Ammon's horn (tissue), 1 donor: ENCODE data around the gene TAF5.
"Not testable (repeated sequence)": the region's sequence is repeated elsewhere in the genome, so short reads cannot be mapped to it uniquely, and the experiment has no call there.

Source experiments
- DNase-seq: peaks from one replicate; pipeline ENCODE4 v3.0.0-alpha.2; 2016; ENCODE audit warnings: low spot score

TAF5 gene

GRCh38 chr10:103367782-103368518 is at the start of gene TAF5:
Gene TAF5, plus strand, starts transcription at chr10:103367976. Its CDS starts 14 bp downstream, at chr10:103367990.
- DNase-seq: peak; percentile 97

GRCh38 chr10:103327906-103328305 is 39.9 kb upstream of the TAF5 start:
- DNase-seq: no peak

GRCh38 chr10:103333934-103334520 is 33.7 kb upstream of the TAF5 start:
- peak; percentile 4 for DNase-seq

- no peak for DNase-seq
Measured at GRCh38 chr10:103334567-103334966, 33.2 kb upstream of the TAF5 start.

GRCh38 chr10:103336370-103336769 is 31.4 kb upstream of the TAF5 start:
- DNase-seq: no peak

GRCh38 chr10:103350175-103350516 is 17.6 kb upstream of the TAF5 start:
- DNase-seq: no peak

- peak; percentile 84 for DNase-seq
Measured at GRCh38 chr10:103350517-103351260, 17.1 kb upstream of the TAF5 start, which contains the start of gene PCGF6. Gene PCGF6, minus strand, starts transcription at chr10:103351140. Its CDS starts 74 bp downstream, at chr10:103351066.

- no peak for DNase-seq
Measured at GRCh38 chr10:103353281-103353680, 14.5 kb upstream of the TAF5 start.

GRCh38 chr10:103354567-103354966 is 13.2 kb upstream of the TAF5 start:
- not testable (repeated sequence) for DNase-seq

GRCh38 chr10:103355906-103356599 is 11.7 kb upstream of the TAF5 start:
- DNase-seq: no peak

- DNase-seq: not testable (repeated sequence)
Measured at GRCh38 chr10:103359493-103359892, 8.3 kb upstream of the TAF5 start.

- not testable (repeated sequence) for DNase-seq
Measured at GRCh38 chr10:103360791-103361190, 7.0 kb upstream of the TAF5 start.

GRCh38 chr10:103367379-103367781 is 396 bp upstream of the TAF5 start:
- DNase-seq: peak; percentile 2

- no peak for DNase-seq
Measured at GRCh38 chr10:103373544-103373943, 5.8 kb downstream of the TAF5 start.

- DNase-seq: no peak
Measured at GRCh38 chr10:103374263-103374662, 6.5 kb downstream of the TAF5 start.

- DNase-seq: no peak
Measured at GRCh38 chr10:103382769-103383168, 15.0 kb downstream of the TAF5 start.

GRCh38 chr10:103394180-103394579 is 26.4 kb downstream of the TAF5 start:
- no peak for DNase-seq

- no peak for DNase-seq
Measured at GRCh38 chr10:103395754-103396066, 27.9 kb downstream of the TAF5 start.

GRCh38 chr10:103396067-103396788 is 28.5 kb downstream of the TAF5 start, which contains the start of the genes ATP5MK and PDCD11:
Gene ATP5MK, minus strand, starts transcription at chr10:103396475. Its CDS starts 4,018 bp downstream, at chr10:103392457.
Gene PDCD11, plus strand, starts transcription at chr10:103396626. Its CDS starts 1,801 bp downstream, at chr10:103398427.
- DNase-seq: peak; percentile 99

- DNase-seq: no peak
Measured at GRCh38 chr10:103396789-103397087, 29.0 kb downstream of the TAF5 start.

- DNase-seq: no peak
Measured at GRCh38 chr10:103397191-103397825, 29.5 kb downstream of the TAF5 start.
